Activated naive CD4-positive, alpha-beta T cell treated with anti-CD3 and anti-CD28 coated beads, Interleukin-2, amount 50 U/mL, for 72 hours (primary cell): ENCODE measurements around the gene CLDN20. TPM values are rescaled to one million over a fixed set of nuclear protein-coding genes. Genes with fewer than 3 reads are reported as not detected.
"Not testable (repeated sequence)": the region's sequence is repeated elsewhere in the genome, so short reads cannot be mapped to it uniquely, and the experiment has no call there.

Experiments used
- ATAC-seq, 2 donors: fragments of 150-1000 bp; cut with Tn5 transposase; 2 replicates each; pipeline ENCODE4 v1.10.0; 2021; ENCODE audit warnings: mild to moderate bottlenecking in 2 of 2, moderate library complexity in 2 of 2
- DNase-seq, 2 donors: peaks; one replicate each; pipeline ENCODE4 v3.0.0; 2021 to 2022; ENCODE audit warnings: low spot score in 2 of 2
- H3K27ac Mint-ChIP-seq, 2 donors: one replicate each; pipeline ENCODE4 v1.8.0; 2022; ENCODE audit warnings: mild to moderate bottlenecking in 2 of 2, mixed read lengths in 2 of 2
- H3K36me3 Mint-ChIP-seq, 2 donors: one replicate each; pipeline ENCODE4 v1.8.0; 2022; ENCODE audit warnings: mixed read lengths in 2 of 2
- H3K9me3 Mint-ChIP-seq, 2 donors: one replicate each; pipeline ENCODE4 v1.8.0; 2022; ENCODE audit warnings: mixed read lengths in 2 of 2
- total RNA-seq, 2 donors: library from RNA; stranded (reverse); gene quantifications; one replicate each; pipeline ENCODE4 v1.2.3, GENCODE V29; 2022

Gene CLDN20
- total RNA-seq, 2 donors from 2014 or later, result not detected

- Mint-ChIP-seq H3K27ac (no peak overlapping the region), H3K9me3 (no peaks in the 10 kb centered on the region), H3K36me3 (peaks cover 4 to 6% of the 10 kb centered on the region in 2 donors)
- DNase-seq (no peak), ATAC-seq (no peak)
Observed at GRCh38 chr6:155259204-155259603, 4.6 kb upstream of the CLDN20 start.

- ATAC-seq (no peak), DNase-seq (no peak)
- H3K27ac Mint-ChIP-seq, result no peak overlapping the region
- H3K9me3 Mint-ChIP-seq, result no peaks in the 10 kb centered on the region
- H3K36me3 Mint-ChIP-seq, result peaks cover 6 to 8% of the 10 kb centered on the region in 2 donors
Observed at GRCh38 chr6:155259897-155260296, 3.9 kb upstream of the CLDN20 start.

DNA sequence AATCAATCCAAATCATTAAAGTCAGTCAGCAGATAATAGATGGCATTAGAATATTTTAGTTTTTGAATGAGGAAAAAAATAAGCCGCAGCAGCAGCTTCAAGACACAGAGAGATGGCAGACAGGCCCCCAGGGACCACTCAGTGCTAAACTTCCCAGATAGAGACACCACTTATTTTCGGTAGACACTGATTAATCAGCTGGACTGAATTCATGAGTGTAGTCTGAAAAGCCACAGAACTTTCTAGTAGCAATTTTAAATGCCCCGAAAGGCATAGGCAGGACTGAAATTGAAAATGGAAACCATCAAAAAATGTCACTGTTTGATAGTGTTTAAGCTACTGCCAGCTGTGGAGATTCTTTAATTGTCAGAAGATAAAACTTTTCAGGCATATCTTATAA lies 3.1 kb upstream of the CLDN20 start:
- H3K9me3 Mint-ChIP-seq, result no peaks in the 10 kb centered on the region
- H3K36me3 Mint-ChIP-seq, result peaks cover 0 to 4% of the 10 kb centered on the region in 2 donors
- DNase-seq (no peak), ATAC-seq (no peak)
- H3K27ac Mint-ChIP-seq, result peak overlapping the region; percentile 74 to 84

GRCh38 chr6:155261111-155261900 lies 2.5 kb upstream of the CLDN20 start:
- DNase-seq (no peak), ATAC-seq (no peak)
- H3K27ac Mint-ChIP-seq, result peak overlapping the region; percentile 74 to 79
- H3K9me3 Mint-ChIP-seq, result no peaks in the 10 kb centered on the region
- peaks cover 0 to 4% of the 10 kb centered on the region in 2 donors for H3K36me3 Mint-ChIP-seq

DNA sequence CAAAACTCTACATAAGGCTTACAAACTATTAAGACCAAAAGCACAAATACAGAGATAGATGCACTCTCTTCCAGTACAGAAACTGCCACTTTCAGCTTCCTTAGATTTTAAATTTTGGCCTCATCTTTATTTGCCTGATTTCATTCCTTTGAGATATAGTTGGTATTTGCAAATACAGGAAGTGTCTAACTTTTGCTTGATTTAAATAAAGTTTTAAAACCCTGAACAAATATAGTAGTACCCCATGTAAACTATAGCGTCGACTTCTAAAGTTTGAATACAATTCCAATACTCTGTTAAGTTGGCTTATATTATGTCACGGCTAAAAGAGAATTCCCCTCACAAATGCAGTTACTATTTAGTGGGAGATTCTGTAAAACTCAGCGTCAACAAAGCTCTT lies 1.2 kb upstream of the CLDN20 start:
- Mint-ChIP-seq H3K27ac (peak overlapping the region in 1 of 2 donors; percentile 79), H3K36me3 (peaks cover 0 to 4% of the 10 kb centered on the region in 2 donors), H3K9me3 (no peaks in the 10 kb centered on the region)
- DNase-seq (no peak), ATAC-seq (no peak)

GRCh38 chr6:155264693-155265320 lies 994 bp downstream of the CLDN20 start:
- Mint-ChIP-seq H3K9me3 (no peaks in the 10 kb centered on the region), H3K36me3 (peaks cover 4% of the 10 kb centered on the region in 2 donors), H3K27ac (peak overlapping the region in 1 of 2 donors; percentile 13)
- ATAC-seq, result no peak
- no peak for DNase-seq

DNA sequence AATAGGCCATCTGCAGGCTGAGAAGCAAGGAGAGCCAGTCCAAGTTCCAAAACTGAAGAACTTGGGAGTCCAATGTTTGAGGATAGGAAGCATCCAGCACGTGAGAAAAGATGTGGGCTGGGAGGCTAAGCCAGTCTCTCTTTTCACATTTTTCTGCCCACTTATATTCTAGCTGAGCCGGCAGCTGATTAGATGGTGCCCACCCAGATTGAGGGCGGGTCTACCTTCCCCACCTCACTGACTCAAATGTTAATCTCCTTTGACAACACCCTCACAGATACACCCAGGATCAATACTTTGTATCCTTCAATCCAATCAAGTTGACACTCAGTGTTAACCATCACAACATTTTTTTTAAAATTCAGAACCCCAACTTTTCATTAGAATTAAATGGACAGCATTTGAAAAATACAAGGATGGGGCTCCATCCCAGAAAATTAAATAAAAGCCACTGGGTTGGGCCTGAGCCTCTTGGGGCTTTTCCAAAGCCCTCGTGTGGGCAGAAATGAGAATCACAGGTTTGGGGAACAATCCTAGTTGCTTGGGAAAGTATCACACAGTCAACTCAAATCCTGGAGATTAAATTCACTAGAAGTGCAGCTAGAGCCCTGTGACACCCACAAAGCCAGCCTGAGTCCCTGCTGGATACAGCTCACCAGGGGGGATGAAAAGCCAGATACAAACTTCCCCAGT lies 2.2 kb downstream of the CLDN20 start:
- peaks cover 4 to 8% of the 10 kb centered on the region in 2 donors for H3K36me3 Mint-ChIP-seq
- no peak overlapping the region for H3K27ac Mint-ChIP-seq
- ATAC-seq (no peak), DNase-seq (no peak)
- H3K9me3 Mint-ChIP-seq, result no peaks in the 10 kb centered on the region

- DNase-seq, result no peak
- ATAC-seq, result no peak
- Mint-ChIP-seq H3K9me3 (no peaks in the 10 kb centered on the region), H3K36me3 (peaks cover 4 to 10% of the 10 kb centered on the region in 2 donors), H3K27ac (no peak overlapping the region)
Observed at GRCh38 chr6:155267411-155267810, 3.6 kb downstream of the CLDN20 start.

DNA sequence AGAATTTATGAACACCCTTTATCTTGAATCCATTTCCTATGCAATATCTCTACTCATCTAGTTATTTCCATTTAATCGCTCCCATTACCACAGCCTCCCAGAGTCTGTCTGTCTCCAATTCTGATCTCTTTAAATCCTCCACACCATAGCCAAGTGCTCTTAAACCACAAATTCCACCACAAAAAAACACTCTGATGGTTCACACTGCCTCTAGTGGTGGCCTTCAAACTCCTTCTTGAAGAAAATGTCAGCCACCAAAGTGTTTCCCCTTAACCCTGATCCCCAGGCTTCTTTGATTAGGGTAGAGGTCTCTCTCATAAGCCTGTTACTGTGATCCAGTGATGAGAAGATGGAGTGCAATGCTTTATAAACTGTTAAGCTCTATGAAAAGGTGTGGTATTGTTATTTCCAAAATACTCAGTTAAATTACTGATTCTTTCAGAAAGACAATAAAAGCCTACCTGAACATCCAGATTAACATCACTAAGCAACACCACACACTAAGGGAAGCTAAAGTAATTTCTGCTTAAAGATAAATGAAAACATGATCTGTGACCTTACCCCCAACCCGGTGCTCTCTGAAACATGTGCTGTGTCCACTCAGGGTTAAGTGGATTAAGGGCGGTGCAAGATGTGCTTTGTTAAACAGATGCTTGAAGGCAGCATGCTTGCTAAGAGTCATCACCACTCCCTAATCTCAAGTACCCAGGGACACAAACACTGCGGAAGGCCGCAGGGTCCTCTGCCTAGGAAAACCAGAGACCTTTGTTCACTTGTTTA lies 4.5 kb downstream of the CLDN20 start:
- not testable (repeated sequence) for DNase-seq, H3K9me3 Mint-ChIP-seq, H3K27ac Mint-ChIP-seq
- H3K36me3 Mint-ChIP-seq, result peaks cover 4 to 15% of the 10 kb centered on the region in 2 donors
- ATAC-seq, result peak; percentile 39 to 49

DNA sequence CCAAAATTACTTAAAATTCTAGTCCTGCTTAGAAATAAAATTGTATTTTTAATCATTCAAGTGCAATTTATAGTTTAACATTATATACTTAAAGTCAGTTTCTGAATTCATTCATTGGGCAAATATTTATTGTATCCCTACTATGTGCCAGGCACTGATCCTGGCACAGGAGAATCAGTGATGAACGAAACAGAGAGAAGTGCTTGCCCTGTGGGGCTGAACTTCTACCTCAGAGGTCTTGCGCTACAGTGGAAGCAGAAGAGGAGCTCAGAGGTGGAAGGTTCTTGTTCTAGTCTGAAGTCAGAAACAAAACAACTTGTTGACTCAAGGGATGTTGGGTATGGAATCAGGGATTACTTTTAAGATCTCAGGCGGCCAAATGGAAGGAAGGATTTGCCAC lies 6.0 kb downstream of the CLDN20 start:
- Mint-ChIP-seq H3K27ac (no peak overlapping the region), H3K9me3 (no peaks in the 10 kb centered on the region), H3K36me3 (peaks cover 0 to 15% of the 10 kb centered on the region in 2 donors)
- ATAC-seq, result no peak
- no peak for DNase-seq

DNA sequence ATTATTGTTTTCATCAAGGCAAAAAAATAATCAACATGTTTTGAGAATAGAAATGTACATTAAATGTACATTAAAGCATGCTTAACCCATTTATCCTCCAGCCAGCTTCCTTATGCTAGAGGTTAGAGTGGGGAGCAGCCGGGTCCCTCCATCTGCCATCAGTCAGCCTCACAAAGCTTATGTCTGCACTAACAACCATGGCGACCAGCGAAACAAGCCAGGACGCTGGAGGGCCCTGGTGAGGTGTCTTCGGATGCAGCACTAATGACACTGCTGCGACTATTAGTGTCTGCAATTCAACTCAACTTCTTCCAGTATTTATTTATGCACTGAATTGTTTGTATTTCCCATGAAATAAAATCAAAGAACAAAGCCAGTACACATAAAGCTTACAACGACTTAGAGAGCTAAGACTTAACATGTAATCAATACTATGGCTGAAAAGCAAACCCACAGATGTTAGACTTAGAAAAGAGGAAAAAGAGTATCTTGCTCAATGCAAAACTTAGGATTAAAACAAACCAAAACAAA lies 6.8 kb downstream of the CLDN20 start:
- ATAC-seq (no peak), DNase-seq (no peak)
- Mint-ChIP-seq H3K9me3 (no peaks in the 10 kb centered on the region), H3K36me3 (peaks cover 0 to 15% of the 10 kb centered on the region in 2 donors), H3K27ac (no peak overlapping the region)

DNA sequence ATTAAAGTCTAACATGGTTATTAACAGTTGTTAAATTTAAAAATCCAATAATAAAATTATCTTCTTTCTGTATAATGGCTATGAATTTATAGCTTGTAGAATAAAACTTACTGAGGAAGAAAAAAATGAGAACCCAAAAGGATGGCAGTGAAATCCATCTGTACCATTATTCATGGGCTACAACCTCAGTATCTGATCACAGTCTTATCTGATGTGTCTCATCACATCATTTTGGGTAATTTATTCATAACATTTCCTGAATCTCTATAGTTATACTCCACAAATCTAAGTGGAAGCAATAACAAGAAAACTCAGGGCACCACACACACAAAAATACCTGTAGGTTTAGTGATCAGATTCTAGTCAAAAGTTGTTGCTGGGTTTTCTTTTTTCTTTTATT lies 7.3 kb downstream of the CLDN20 start:
- no peaks in the 10 kb centered on the region for H3K9me3 Mint-ChIP-seq
- peaks cover 0 to 15% of the 10 kb centered on the region in 2 donors for H3K36me3 Mint-ChIP-seq
- H3K27ac Mint-ChIP-seq, result no peak overlapping the region
- no peak for DNase-seq
- no peak for ATAC-seq

DNA sequence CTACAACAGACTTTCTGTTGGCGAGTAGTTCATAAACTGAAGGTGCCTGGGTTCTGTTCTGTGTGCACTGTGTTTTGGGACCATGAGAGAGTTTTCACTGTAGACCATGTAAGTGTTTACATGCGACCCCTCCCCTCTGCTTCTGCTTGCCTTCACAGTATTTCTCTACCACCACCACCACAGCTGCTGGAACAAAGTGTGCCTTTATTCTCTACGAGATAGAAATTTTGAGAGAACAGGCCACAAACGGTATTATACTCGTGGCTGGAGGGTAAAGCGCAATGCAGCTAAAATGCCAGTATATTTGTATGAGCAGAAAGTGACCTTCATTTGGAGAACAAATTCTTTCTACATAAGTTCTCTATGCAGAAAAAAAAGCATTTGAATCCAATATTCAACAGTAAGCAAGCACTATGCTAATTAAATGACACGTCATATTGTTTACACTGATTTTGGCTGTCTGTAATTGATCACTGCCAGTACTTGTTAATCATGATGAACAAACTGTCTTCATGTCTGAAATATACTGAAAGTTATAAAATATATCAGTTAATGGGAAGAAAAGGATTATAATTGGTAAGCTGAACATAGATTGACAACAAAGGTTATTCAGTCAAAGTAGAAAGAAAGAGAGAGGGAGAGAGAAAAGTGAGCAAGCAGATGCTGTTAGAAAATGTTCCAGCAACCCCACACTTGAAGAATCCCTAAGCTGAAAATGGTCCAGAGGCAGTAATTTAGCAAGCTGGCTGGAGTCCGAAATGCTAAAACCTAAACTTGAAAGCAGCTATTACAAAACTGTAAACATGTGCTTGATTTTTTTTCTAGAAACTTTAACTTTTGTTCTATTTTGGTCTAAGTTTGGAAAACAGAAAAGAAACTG lies 8.8 kb downstream of the CLDN20 start:
- no peak for DNase-seq
- ATAC-seq, result no peak
- H3K27ac Mint-ChIP-seq, result peak overlapping the region in 1 of 2 donors; percentile 35
- H3K36me3 Mint-ChIP-seq, result peaks cover 0 to 15% of the 10 kb centered on the region in 2 donors
- H3K9me3 Mint-ChIP-seq, result no peaks in the 10 kb centered on the region

DNA sequence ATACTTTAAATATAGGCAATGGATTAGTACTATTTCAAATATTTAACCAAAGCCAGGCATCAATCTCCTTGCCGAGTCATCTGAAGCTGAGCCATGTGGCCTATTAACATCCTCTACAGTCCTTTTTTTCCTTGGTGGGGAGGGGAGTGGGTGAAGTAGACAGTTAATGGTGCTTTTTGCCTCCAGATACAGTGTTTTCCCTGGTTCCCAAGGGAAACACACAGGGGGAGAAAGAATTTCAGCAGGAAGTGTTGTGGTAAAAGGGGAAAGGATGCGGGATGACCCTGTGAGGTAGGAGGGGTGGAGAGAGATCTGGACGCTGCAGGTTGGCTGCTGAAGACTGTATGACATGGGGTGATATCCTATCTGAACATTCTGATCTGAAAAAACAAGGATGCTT lies 9.6 kb downstream of the CLDN20 start:
- DNase-seq, result no peak
- ATAC-seq, result no peak
- no peaks in the 10 kb centered on the region for H3K9me3 Mint-ChIP-seq
- peaks cover 0 to 15% of the 10 kb centered on the region in 2 donors for H3K36me3 Mint-ChIP-seq
- H3K27ac Mint-ChIP-seq, result peak overlapping the region in 1 of 2 donors; percentile 21

GRCh38 chr6:155274106-155274505 lies 10.3 kb downstream of the CLDN20 start:
- ATAC-seq (no peak), DNase-seq (no peak)
- Mint-ChIP-seq H3K27ac (no peak overlapping the region), H3K36me3 (peaks cover 0 to 15% of the 10 kb centered on the region in 2 donors), H3K9me3 (no peaks in the 10 kb centered on the region)
